CD4-positive, alpha-beta T cell treated with Interleukin-21 for 1 hour (primary cell): Measurements from ENCODE around the gene PTPRN2.
"Not testable (repeated sequence)": the region's sequence is repeated elsewhere in the genome, so short reads cannot be mapped to it uniquely, and the experiment has no call there.

ENCODE experiments used
- DNase-seq: peaks from one replicate; pipeline ENCODE4 v3.0.0-alpha.2; 2020

PTPRN2 gene

DNA sequence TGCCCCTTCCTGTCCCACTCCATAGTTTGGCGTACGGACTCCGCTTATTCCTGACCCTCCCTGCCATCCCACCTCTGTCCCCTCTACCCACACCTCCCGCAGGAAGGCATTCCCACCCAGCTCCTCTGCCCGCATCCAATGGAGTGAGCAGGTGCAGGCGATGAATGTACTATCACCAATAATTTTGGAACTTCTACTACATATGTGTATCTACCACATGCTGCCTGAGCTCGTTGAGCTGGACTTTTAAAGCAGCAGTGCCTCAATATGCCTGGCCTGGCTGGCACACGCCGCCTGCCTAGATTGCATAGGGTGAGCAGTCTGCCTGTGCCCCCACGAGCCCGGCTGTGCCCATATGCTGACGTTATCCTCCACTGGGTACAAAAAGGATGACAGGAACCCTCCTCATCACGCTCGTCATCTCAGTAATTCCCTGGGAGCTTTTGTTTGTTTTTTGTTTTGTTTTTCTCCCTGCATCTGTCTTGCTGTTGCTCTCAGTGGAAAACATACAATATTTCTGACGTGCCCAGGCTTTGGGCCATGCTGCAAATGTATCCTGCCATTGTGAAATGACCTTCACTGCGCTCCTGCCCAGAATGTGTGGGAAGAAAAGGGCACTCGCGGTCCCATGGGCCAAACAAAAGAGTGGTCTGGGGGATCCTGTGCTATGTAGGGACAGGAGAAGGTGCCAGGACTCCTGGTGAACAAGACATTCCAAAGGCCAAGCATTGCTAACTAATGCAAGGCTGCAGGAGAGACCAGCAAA, 302.8 kb downstream of the PTPRN2 start:
- no peak for DNase-seq

DNA sequence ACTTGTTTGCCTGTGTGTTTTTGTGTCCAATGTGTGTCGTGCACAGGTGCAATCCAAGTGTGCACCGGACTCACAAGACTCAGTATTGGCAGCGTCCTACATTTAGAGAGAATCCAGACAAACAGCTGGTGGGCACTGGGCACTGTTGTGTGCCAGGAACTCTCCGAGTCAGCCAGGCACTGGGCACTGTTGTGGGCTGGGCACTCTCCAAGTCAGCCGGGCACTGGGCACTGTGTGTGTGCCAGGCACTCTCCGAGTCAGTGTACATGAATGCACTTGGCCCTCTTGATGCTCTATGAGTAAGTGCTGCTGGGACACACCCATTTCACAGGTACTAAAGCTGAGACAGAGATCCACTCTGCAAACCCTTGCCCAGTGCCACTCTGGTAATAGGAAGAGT, 303.5 kb downstream of the PTPRN2 start:
- DNase-seq: no peak

- DNase-seq: no peak
Measured at GRCh38 chr7:158283016-158283974, 304.3 kb downstream of the PTPRN2 start.

GRCh38 chr7:158282461-158283001, 305.1 kb downstream of the PTPRN2 start:
- DNase-seq: no peak

GRCh38 chr7:158281441-158281840, 306.2 kb downstream of the PTPRN2 start:
- DNase-seq: no peak

- DNase-seq: no peak
Measured at GRCh38 chr7:158280448-158281144, 307.0 kb downstream of the PTPRN2 start.

GRCh38 chr7:158279539-158280447, 307.8 kb downstream of the PTPRN2 start:
- DNase-seq: no peak

DNA sequence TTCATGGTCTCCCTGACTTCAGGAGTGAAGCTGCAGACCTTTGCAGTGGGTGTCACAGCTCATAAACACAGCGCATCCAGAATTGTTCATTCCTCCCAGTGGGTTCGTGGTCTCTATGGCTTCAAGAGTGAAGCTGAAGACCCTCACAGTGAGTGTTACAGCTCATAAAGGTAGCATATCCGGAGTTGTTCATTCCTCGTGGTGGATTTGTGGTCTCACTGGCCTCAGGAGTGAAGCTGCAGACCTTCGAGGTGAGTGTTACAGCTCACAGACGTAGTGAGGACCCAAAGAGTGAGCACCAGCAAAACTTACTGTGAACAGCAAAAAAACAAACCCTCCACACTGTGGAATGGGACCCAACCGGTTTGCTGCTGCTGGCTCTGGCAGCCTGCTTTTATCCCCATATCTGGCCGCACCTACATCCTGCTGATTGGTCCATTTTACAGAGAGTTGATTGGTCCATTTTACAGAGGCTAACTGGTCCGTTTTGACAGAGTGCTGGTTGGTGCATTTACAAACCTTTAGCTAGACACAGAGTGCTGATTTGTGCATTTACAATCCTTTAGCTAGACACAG, 308.8 kb downstream of the PTPRN2 start:
- DNase-seq: no peak

DNA sequence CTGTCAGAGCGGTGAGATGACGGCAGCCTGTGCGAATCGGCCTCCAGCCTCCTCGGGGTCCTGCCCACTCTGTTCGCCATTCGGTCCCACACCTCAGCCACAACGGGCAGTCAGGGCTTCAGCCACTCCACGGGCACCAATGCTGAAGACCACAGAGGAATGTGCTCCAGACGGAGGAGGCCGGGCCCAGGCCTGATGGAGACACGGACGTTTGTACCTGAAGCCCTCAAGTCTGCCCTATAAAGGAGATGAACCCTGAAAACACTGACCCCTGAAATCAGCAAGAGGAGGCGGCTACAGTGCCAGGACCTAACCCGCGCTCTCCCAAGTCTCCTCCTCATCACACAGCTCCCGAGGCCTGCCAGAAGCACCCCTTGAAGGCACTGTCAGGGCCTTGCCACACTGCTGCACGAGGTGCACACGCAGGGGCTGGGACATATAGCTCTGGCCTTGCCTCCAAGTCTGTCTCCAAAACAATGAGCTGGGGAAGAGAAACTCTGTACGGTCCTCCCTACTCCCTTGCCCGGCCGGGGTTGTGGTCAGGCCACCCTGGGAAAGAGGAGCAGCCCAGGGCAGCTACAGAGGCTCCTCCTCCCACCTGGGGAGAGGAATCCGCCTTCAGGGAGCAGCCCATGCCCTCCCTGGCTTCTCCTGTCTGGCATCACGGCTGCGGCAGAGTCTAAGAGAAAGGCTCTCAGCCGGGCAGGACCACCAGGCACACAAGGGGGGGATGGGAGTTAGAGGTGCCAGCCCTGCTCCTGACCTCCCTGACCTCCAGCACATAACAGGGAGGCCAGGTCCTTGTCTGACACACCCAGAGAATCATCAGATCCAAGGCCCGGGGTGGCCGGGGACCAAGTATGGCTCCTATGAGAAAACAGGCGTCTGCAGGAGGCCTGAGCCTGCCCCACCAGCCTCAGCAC, 310.1 kb downstream of the PTPRN2 start:
- DNase-seq: no peak

DNA sequence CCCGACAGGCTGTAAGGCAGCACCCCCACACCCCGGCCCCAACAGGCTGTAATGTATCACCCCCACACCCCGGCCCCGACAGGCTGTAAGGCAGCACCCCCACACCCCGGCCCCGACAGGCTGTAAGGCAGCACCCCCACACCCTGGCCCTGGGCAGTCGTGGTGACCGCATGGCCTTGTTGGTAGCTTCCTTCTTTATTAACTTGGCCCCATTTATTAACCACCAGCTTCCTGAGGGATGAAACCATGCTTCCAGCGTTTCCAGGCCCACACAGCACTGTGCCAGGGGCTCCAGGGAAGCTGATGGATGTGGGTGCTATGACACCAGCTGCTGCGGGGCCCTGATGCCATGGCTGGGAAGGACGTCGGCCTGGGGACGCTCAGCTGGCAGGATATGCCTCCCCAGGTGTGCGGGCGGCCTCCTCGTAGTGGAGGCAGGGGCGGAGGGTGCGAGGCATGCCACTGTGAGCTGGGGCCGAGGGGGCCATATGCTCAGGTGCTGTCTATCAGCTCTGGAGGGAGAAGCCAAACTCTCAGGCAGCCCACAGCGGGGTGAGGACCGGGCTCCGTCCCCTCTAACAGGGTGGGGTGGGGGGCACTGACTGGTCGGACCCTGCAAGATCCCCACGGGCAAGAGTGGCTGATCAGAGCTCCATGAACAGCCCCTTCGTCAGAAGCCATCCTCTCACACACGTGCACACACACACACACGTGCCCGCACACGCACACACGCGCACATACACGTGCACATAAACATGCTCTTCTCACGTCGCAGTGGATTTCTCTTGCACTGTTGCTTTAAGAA, 311.0 kb downstream of the PTPRN2 start:
- DNase-seq: no peak

DNA sequence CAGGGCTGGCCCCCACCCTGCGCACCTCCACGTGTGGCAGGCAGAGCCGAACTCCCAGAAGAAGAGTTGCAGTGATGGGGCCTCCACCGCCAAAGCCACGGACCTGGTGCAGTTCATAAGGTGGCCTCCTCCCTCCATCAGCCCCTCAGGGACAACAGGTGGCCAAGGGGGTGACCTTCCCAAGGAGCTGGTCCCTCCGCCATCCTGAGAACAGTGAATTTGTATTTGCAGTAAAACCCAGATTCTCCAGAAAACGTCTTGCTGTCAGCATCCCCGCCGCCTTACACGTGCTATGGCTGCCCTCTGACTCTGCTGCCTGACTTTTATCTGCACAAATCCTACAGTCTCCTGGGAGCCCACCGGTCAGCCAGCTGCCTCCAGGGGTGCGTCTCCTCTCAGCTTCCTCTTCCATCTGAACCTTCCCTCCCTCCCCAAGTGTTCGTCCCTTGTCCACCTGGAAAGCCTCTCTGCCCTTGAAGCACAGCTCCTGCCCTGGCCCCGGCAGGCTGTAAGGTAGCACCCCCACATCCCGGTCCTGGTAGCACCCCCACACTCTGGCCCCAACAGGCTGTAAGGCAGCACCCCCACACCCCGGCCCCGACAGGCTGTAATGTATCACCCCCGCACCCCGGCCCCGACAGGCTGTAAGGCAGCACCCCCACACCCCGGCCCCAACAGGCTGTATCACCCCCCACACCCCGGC, 311.8 kb downstream of the PTPRN2 start:
- no peak for DNase-seq

- no peak for DNase-seq
Measured at GRCh38 chr7:158274996-158275395, 312.6 kb downstream of the PTPRN2 start.

DNA sequence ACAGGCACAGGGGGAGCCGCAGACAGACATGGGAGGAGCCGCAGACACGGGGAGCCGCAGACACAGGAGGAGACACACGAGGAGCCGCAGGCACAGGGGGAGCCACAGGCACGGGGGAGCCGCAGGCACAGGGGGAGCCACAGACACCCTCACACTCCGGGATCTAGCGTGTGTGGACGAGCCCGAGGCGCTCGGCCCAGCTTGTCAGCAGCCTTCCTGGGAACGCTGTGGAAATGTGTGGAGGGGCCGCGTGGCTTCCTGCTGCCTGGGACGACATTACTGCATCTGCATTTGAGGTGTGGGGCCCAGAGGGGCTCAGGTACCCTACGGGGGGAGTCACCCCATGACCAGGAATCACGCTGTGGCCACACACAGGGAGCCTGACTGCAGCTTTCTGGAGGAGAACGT, 313.2 kb downstream of the PTPRN2 start:
- DNase-seq: no peak

DNA sequence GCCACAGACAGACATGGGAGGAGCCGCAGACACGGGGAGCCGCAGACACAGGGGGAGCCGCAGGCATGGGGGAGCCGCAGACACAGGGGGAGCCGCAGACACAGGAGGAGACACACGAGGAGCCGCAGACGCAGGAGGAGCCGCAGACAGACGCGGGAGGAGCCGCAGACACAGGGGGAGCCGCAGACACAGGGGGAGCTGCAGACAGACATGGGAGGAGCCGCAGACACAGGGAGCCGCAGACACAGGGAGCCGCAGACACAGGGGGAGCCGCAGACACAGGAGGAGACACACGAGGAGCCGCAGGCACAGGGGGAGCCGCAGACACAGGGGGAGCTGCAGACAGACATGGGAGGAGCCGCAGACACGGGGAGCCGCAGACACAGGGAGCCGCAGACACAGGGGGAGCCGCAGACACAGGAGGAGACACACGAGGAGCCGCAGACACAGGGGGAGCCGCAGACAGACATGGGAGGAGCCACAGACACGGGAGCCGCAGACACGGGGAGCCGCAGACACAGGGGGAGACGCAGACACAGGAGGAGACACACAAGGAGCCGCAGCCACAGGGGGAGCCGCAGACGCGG, 313.8 kb downstream of the PTPRN2 start:
- DNase-seq: not testable (repeated sequence)

- DNase-seq: no peak
Measured at GRCh38 chr7:158273138-158273651, 314.4 kb downstream of the PTPRN2 start.

DNA sequence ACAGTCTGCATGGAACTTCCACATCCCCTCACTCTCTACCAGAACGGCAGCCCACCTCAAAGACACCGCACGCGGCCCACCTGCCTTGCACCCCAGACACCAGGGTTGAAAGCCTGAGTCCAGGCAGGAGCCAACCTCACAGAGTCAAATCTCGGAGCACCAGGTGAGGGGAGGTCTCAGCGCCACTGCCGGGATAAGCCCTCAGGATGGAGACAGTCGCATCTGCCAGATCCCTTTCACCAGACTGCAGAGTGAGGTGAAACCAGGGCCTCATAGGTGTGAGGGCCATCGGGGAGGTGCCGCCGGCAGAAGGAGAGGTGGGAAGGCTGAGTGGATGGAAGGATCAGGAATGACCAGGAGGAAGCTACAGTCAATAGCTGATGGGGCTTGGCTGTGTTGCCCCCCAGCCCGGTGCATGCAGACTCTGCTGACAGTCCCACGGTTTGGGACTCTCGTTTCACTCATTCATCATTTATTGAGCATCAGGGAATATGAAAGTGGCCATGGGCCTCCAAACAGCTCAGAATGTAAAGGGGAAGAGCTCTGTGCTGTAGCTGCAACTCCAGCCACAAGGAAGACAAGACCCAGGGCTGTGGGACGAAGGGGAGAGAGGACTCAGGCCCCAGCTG, 315.0 kb downstream of the PTPRN2 start:
- no peak for DNase-seq

DNA sequence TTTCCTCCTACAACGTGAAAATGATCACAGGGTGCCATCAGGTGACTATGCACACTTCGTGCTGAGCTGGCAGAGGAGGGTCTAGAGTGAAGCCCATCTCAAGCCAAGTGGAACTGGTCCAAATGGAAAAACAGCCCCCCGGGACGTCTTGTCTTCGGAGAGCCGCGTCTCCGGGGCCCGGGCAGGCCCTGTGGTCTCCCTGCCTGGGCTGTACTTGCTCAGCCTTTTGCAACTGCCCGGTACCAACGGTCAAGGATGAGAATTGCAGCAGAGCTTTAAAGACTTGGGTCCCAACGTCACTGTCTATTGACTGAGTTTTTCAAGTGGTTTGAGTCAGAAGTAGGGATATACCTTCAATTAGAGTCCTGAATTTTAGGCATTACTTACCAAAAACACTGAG, 315.5 kb downstream of the PTPRN2 start:
- DNase-seq: no peak

DNA sequence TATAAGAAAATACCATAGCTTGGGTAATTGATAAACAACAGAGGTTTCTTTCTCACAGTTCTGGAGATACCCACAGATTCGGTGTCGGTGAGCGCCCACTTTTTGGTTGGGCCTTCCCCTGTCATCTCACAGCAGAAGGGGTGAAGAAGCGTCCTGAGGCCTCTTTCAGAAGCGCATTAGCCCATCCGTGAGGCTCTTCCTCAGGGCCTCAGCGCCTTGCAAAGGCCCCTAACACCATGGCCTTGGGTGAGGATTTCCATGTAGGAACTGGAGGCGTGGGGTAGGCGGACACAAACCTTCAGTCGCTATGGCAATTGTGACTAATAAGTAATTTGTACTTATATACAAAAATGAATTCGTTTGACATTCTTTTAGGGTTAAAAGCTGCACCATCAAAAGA, 316.0 kb downstream of the PTPRN2 start:
- no peak for DNase-seq
